Glutamatergic neuron (in vitro differentiated cells): Measurements from ENCODE around the gene MSMP. TPM values are rescaled to one million over a fixed set of nuclear protein-coding genes. Genes with fewer than 3 reads are reported as not detected.

Experiments used
- DNase-seq: peaks from one replicate; pipeline ENCODE4 v3.0.0; 2022
- H3K27ac Mint-ChIP-seq: one replicate; pipeline ENCODE4 v1.8.0; 2020; ENCODE audit warnings: mild to moderate bottlenecking, mixed read lengths, inconsistent platforms; ENCODE audit not compliant: unreplicated experiment
- H3K27me3 Mint-ChIP-seq: one replicate; pipeline ENCODE4 v1.8.0; 2020; ENCODE audit warnings: mild to moderate bottlenecking, moderate library complexity, mixed read lengths, inconsistent platforms; ENCODE audit not compliant: unreplicated experiment
- H3K36me3 Mint-ChIP-seq: one replicate; pipeline ENCODE4 v1.8.0; 2020; ENCODE audit warnings: mild to moderate bottlenecking, mixed read lengths, inconsistent platforms; ENCODE audit not compliant: unreplicated experiment
- H3K4me1 Mint-ChIP-seq: one replicate; pipeline ENCODE4 v1.8.0; 2020; ENCODE audit warnings: mild to moderate bottlenecking, low read depth, mixed read lengths, inconsistent platforms; ENCODE audit not compliant: unreplicated experiment
- H3K4me3 Mint-ChIP-seq: one replicate; pipeline ENCODE4 v1.8.0; 2020; ENCODE audit warnings: mild to moderate bottlenecking, mixed read lengths, inconsistent platforms; ENCODE audit not compliant: unreplicated experiment
- H3K9me3 Mint-ChIP-seq: one replicate; pipeline ENCODE4 v1.8.0; 2020; ENCODE audit warnings: mild to moderate bottlenecking, moderate library complexity, mixed read lengths, inconsistent platforms; ENCODE audit not compliant: unreplicated experiment
- total RNA-seq: library from RNA; stranded (reverse); fragmentation: NEBNext Ultra II Directional; extraction: Animal tissue kit (Norgen Biotek cat#: 25700); gene quantifications from one replicate; pipeline ENCODE4 v1.2.1, GENCODE V29; 2021; ENCODE audit not compliant: unreplicated experiment
- TF ChIP-seq, protein P1 (sequence below): fragments of 200-600 bp; sonication (generic); IDR thresholded peaks from one replicate; pipeline ENCODE4 v1.5.0; 2021; ENCODE audit not compliant: partially characterized antibody, unreplicated experiment

MSMP gene
- total RNA-seq, 1 donor from 2014 or later, result not detected

DNA sequence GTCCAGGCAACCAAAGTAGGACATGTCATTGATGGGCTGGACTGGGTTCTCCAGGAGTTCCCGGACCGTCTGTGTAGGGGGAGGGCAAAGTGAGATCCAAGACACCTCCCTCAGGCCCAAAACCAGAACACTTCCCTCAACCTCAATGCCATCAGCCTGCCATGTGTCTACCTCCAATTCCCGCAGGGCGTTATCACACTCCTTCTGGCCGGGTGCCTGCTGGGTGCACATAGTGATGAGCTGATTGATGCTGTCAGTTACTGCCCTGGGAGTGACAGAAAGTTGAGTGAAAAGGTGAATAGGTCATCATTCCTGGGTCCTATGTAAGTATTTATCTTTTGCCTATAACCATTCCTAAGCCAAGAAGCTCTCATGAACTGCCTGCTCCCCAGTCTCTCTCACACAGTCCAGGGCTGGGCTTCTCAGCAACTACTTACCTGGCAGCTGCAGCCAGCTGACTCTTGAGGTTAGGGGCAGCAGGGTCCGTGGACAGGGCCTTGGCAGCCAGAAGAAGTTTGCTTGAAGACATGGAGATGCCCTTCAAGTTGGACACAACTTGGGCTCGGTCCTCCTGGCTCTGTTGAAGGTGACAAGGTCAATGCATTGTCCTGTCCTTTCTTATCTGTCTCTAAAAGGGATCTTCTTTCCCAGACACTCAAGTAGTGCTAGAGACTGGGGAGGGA is 43.1 kb downstream of the MSMP start:
- TF ChIP-seq, protein P1, sequence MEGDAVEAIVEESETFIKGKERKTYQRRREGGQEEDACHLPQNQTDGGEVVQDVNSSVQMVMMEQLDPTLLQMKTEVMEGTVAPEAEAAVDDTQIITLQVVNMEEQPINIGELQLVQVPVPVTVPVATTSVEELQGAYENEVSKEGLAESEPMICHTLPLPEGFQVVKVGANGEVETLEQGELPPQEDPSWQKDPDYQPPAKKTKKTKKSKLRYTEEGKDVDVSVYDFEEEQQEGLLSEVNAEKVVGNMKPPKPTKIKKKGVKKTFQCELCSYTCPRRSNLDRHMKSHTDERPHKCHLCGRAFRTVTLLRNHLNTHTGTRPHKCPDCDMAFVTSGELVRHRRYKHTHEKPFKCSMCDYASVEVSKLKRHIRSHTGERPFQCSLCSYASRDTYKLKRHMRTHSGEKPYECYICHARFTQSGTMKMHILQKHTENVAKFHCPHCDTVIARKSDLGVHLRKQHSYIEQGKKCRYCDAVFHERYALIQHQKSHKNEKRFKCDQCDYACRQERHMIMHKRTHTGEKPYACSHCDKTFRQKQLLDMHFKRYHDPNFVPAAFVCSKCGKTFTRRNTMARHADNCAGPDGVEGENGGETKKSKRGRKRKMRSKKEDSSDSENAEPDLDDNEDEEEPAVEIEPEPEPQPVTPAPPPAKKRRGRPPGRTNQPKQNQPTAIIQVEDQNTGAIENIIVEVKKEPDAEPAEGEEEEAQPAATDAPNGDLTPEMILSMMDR, result no peak
- H3K9me3 Mint-ChIP-seq, result no peaks in the 10 kb centered on the region
- H3K27me3 Mint-ChIP-seq, result peaks cover 4% of the 10 kb centered on the region
- H3K36me3 Mint-ChIP-seq, result peaks cover 12% of the 10 kb centered on the region
- no peaks in the 10 kb centered on the region for H3K4me1 Mint-ChIP-seq
- DNase-seq, result no peak
- no peak overlapping the region for H3K27ac Mint-ChIP-seq
- no peak overlapping the region for H3K4me3 Mint-ChIP-seq

DNA sequence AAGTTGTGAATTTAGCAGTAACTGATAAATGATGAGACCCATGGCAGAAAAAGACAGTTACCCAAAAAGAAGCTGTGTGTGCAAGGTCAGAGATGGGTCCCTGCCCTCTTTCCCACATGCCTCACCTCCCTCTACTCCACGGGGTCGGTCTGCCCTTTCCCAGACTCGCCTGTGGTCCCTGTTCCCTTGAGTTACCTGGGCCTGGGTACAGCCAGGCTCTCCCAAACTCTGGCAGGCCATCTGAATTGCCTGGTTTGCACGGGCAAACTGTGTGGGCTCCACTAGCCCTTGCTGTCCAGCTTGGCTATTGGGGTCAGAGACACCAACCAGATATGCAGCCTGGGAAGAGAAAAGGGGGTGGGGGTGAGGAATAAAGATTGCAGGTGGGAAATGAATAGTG is 45.9 kb downstream of the MSMP start:
- TF ChIP-seq, protein P1, result no peak
- peaks cover 2% of the 10 kb centered on the region for H3K27me3 Mint-ChIP-seq
- H3K36me3 Mint-ChIP-seq, result peaks cover 12% of the 10 kb centered on the region
- no peak overlapping the region for H3K27ac Mint-ChIP-seq
- no peaks in the 10 kb centered on the region for H3K9me3 Mint-ChIP-seq
- H3K4me3 Mint-ChIP-seq, result no peak overlapping the region
- no peak for DNase-seq
- H3K4me1 Mint-ChIP-seq, result no peaks in the 10 kb centered on the region

DNA sequence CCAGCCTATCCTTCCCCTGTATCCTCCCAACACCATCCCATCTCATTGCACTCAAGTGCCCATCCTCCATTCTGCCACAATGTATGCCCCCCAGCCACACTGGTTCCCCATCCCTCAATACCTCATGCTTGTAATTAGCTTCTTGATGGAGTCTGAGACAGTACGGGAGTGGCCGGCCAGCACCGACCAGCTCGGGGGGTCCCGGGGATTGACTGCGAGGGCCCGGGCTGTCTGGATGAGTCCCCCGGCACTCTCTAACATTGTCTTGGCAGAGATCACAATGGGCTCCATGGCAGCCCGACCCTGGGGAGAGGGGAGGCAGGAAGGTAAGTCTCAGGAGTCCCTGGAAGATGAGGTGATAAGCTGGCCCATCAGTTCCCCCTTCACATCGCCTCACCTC is 47.1 kb downstream of the MSMP start:
- TF ChIP-seq, protein P1, result no peak
- H3K9me3 Mint-ChIP-seq, result no peaks in the 10 kb centered on the region
- no peak overlapping the region for H3K4me3 Mint-ChIP-seq
- no peak for DNase-seq
- H3K27ac Mint-ChIP-seq, result no peak overlapping the region
- H3K4me1 Mint-ChIP-seq, result no peaks in the 10 kb centered on the region
- peaks cover 12% of the 10 kb centered on the region for H3K36me3 Mint-ChIP-seq
- H3K27me3 Mint-ChIP-seq, result peaks cover 2% of the 10 kb centered on the region

DNA sequence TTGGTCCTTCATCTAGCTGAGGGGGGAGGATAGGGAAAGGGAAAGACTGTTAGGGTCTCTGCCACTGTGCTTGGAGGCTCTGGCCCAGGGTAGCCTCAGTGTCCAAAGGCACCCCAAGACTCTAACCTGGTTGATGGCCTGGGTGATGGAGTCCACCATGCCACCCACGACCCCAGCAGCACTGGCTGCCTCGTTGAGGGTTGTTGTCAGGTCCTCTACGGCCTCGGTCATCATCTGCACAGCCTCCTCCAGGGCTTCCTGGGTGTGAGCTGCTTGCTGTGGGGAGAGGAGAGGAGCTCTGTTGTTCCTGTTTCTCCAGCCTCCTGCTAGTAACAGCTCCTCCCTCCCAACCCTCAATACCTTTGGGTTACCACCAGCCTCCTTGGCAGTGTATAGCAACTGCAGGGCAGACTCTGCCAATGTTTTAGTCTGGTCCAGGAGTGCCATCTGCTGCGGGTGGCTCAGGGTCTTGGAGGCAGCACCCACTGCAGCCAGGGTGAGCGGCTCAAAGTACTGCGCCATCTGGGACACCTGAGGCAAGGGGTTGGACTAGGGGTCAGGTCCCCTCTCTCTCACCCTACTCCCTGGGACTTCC is 48.1 kb downstream of the MSMP start:
- Mint-ChIP-seq H3K4me3 (no peak overlapping the region), H3K9me3 (no peaks in the 10 kb centered on the region), H3K36me3 (peaks cover 12% of the 10 kb centered on the region), H3K27me3 (peaks cover 2% of the 10 kb centered on the region), H3K27ac (no peak overlapping the region), H3K4me1 (no peaks in the 10 kb centered on the region)
- DNase-seq, result no peak
- TF ChIP-seq, protein P1, result no peak

DNA sequence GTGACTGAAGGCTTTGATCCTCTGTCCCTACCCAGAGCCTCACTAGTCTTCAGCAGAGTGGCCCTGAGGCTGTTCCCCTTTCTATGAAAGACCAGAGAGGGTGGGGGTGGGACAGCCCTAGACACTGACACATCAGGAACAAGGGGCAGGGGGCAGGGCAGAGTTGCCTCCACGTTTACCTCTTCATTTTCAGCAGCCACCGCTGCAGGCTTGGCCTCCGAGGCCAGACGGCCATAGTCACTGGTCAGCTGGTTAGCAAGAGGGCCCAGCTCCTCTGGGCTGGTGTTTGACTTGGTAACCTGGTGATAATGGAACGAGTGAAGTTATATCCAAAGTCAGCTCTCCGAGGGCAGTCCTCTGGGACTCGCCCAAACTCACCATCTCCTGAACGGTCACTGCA is 48.7 kb downstream of the MSMP start:
- DNase-seq, result no peak
- TF ChIP-seq, protein P1, result no peak
- Mint-ChIP-seq H3K4me1 (no peaks in the 10 kb centered on the region), H3K27ac (no peak overlapping the region), H3K4me3 (no peak overlapping the region), H3K36me3 (peaks cover 12% of the 10 kb centered on the region), H3K27me3 (peaks cover 2% of the 10 kb centered on the region), H3K9me3 (no peaks in the 10 kb centered on the region)
